Superior temporal gyrus (tissue), 1 donor: Measurements from ENCODE around the gene TIGD6.
"Not testable (repeated sequence)": the region's sequence is repeated elsewhere in the genome, so short reads cannot be mapped to it uniquely, and the experiment has no call there.

Source experiments
- DNase-seq: peaks from one replicate; pipeline ENCODE4 v3.0.0-alpha.2; 2016; ENCODE audit errors: extremely low spot score

Gene TIGD6

GRCh38 chr5:150000256-150000989 is at the start of gene TIGD6, which contains the start of gene HMGXB3:
Gene TIGD6, minus strand, starts transcription at chr5:150000654. Its CDS starts 4,306 bp downstream, at chr5:149996348.
Gene HMGXB3, plus strand, starts transcription at chr5:150000739. Its CDS starts 4,114 bp downstream, at chr5:150004853.
- peak; percentile 91 for DNase-seq

GRCh38 chr5:150046031-150046430 is 45.6 kb upstream of the TIGD6 start:
- DNase-seq: no peak

DNA sequence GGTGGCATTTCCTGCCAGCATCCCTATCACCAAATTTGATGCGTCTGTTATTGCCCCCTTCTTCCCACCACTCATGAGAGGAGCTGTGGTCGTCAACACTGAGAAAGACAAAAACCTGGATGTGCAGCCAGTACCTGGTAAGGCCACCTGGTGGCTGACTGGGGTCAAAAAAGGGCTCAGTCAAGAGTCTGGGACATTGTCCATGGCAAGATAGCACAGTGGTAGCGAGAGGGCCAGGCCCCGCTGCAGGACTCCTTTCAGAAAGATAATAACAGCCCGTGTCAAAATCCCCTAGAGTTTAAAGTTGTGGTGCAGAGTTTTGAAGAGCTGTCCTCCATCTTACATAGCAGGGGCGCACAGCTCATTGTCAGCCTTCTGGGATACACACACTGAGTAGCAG is 45.1 kb upstream of the TIGD6 start:
- DNase-seq: no peak

DNA sequence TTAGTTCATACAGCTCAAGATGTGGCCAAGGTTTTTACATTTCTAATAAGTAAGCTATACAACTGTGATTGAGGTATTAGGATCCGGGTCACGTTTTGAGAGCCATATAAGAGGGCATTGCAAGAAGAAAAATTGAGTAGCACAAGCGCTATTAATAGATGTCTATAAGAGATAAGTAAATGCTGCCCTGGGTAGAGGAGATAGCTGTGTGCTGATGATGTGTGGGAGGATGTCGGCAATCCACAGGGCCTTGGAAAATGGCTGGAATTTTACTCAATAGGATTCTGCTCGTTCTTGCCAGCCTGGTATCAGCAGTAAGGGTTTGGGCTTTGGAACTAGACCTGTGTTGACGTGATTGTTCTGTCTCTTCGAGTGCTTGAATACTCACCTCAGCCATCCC is 44.3 kb upstream of the TIGD6 start:
- no peak for DNase-seq

- DNase-seq: no peak
Measured at GRCh38 chr5:150044329-150044681, 43.9 kb upstream of the TIGD6 start.

- no peak for DNase-seq
Measured at GRCh38 chr5:150043657-150044328, 43.3 kb upstream of the TIGD6 start.

- DNase-seq: no peak
Measured at GRCh38 chr5:150042459-150042858, 42.0 kb upstream of the TIGD6 start.

GRCh38 chr5:150038547-150038946 is 38.1 kb upstream of the TIGD6 start:
- no peak for DNase-seq

DNA sequence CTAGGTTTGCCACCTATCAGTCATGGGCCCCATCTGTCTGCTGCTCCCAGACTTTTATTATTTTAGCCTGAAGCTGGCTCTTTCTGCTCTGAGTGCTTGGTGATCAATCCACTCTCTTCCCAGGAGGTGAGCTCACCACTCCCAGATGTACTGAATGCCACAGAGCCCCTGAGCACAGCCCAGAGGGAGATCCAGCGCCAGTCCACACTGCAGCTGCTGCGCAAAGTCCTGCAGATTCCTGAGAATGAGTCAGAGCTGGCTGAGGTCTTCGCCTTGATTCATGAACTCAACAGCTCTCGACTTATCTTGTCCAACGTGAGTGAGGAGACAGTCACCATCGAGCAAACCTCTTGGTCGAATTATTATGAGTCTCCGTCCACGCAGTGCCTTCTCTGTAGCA is 36.1 kb upstream of the TIGD6 start:
- DNase-seq: no peak

DNA sequence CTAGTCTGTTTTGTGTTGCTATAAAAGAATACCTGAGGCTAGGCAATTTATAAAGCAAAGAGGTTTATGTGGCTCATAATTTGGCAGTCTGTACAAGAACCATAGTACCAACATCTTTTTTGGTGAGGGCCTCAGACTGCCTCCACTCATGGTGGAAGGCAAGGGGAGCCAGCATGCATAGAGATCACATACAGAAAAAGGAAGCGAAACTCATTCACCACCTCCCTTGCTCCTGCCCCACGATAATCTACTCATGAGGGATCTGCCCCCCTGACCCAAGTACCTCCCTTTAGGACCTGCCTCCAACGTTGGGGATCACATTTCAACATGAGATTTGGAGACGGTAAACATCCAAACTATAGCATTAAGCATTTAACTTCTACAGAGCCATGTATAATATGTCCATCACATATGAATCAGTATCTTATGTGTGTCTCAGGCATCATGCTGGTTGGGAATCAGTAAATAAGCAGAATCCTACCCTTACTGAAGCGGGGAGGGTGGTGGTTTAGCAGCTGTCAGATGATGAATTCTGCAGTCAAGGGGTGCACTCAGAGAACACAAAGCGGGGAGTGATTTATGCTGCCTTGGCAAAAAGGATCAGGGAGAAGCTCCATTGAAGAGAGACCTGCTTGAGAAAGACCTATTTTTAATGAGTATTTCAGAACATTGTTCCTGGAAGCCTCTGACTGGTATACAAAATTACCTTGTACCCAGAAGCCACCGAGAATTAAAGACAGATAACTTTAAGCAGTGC is 34.9 kb upstream of the TIGD6 start:
- DNase-seq: no peak

GRCh38 chr5:150034662-150035061 is 34.2 kb upstream of the TIGD6 start:
- no peak for DNase-seq

DNA sequence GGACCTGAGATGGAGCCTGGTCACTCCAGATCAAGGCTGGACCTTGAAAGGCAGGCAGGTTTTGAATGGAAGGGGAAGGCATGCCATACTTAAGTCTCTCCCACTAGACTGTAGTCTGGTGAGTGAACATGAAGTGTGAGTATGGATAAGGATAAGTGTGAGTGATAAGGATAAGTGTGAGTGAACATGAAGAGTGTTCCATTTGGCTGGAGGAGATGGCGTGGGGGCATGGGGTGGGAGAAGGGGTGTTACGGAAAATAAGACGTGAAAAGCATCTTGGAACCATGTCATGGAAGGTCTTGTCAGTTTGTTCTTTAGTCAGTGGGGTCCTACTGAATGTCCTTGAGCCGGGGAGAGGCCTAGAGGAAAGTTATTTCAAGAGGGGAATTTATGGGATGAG is 32.9 kb upstream of the TIGD6 start:
- DNase-seq: no peak

DNA sequence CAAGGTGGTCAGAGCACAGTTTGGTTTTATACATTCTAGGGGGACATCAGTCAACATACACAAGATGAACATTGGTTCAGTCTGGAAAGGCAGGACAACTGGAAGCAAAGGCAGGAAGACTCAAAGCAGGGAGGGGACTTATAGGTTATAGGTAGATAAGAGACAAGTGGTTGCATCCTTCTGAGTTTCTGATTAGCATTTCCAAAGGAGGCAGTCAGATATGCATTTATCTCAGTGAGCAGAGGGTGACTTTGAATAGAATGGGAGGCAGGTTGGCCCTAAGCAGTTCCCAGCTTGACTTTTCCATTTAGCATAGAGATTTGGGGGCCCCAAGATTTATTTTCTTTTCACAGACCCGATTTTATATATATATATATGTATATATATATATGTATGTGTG is 27.6 kb upstream of the TIGD6 start:
- not testable (repeated sequence) for DNase-seq

- DNase-seq: no peak
Measured at GRCh38 chr5:150026682-150027172, 26.3 kb upstream of the TIGD6 start.

DNA sequence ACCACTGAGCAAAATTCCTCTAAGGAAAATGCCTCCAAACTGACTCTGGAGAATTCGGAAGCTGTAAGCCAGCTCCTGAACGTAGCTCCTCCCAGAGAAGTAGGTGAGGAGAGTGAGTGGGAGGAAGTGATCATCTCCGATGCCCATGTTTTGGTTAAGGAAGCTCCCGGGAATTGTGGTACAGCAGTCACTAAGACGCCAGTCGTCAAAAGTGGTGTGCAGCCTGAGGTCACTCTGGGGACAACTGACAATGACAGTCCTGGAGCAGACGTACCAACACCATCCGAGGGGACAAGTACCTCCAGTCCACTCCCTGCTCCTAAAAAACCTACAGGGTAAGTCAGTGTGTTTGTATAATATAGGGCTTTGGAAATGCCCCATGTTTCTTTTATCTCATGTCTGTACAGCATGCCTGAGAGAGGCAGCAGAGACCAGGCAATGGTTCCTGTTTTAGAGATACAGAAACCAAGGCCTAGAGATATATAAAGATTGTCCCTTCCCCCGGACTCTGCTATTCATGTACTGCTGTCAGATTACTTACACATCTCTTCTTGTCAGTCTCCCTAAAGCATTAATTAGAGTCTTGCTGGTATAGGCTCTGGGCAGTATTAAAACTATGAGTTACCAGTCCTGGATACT is 24.0 kb upstream of the TIGD6 start:
- peak; percentile 39 for DNase-seq

DNA sequence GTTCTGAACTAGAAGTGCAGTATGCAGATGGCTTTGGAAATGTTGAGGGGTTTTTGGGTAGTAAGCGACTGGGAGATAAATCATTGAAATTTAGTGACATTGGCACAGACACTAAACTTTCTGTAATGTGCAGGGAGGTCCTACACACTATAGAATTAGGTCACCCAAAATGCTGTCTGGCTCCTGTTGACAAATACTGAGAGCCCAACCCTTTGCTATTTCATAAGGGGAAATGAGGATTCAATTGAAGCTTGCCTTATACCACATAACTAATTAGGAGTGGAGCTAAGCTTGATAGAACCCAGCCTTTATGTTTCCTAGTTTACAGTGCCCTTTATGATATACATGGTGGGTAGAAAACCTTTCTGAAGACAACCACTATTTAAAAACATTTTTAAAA is 22.7 kb upstream of the TIGD6 start:
- no peak for DNase-seq

- no peak for DNase-seq
Measured at GRCh38 chr5:150022681-150023080, 22.2 kb upstream of the TIGD6 start.

DNA sequence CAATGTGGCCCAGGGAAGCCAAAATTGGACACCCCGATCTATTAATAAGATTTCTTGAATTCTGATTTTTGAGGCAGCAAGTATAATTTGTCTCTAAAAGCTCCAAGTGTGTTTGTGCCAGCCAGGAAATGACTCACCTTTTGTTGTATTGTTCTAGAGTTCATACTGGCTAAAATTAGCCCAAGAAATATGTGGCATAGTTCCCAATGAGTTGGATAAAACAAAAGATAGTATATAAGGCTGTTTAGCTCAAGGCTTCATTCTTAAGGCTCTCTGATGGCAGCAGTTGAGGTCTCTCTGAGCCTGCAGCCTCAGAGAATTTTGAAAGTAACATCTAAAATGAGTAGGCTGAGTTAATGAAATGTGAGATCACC is 21.7 kb upstream of the TIGD6 start:
- peak; percentile 29 for DNase-seq

- peak; percentile 24 for DNase-seq
Measured at GRCh38 chr5:150021491-150022157, 21.2 kb upstream of the TIGD6 start.

DNA sequence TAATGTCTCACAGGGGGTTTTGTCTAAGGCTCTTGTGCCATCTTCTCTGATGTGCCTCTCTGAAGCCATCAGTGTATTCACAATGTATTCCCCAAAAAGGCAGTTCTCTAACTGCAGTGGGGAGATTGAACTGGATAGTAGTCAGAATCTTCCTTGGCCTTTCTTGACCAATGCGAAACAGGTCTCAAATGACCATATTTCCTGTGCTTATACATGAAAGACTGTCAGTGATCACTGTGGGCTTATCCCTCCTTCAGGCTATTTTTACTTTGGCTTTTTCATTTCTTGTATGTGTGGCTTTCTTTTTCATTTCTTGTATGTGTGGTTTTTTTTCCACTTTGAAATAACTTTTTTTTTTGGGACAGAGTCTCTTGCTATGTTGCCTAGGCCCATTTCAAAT is 19.8 kb upstream of the TIGD6 start:
- no peak for DNase-seq

DNA sequence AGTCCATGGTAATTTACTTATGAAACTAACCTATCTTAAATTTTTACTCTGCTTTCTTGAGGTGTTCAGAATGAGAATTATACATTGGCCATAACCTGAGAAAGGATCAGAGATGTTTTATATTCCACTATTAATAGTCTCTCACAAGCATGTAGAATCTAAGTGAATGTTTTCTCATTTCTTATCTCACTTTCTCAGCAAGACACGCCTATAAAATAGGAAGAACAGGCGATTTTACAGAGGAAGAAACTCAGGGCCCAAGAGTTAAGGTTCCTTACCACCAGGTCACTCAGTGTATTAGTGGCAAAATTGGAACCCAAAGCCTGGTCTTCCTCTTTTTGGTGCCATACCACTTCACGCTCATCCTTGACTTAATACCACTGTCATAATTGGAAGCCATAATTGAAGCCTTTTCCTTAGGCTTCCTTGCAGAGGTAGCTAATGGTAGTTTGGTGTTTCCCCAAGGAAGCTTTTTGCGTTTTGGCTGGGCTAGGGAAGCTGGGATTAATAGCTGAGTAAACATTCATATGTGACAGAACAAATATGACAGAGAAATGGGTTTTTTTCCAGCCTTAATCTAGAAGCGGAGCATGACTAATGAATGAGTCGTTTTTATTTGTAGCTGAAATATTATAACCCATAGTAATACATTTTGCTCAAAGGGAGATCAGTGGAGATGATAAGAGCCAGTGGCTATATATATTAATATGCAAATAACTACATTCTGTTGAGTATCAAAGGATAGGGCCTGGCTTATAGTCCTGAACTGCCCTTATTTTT is 17.0 kb upstream of the TIGD6 start:
- no peak for DNase-seq
